HT1080 (cell line): ENCODE results near the gene PAQR6. TPM values are rescaled to one million over a fixed set of nuclear protein-coding genes. Genes with fewer than 3 reads are reported as not detected.

Experiments used
- DNase-seq: peaks from one replicate; pipeline ENCODE4 v3.0.0-alpha.2; 2015; ENCODE audit warnings: low read depth
- polyA plus RNA-seq, 2 experiments: library from polyadenylated mRNA; depleted of rRNA; stranded (reverse); fragments of >200 nt; gene quantifications; 2 replicates each; pipeline ENCODE4 v1.2.3, GENCODE V29; 2015
- total RNA-seq: library from RNA; depleted of rRNA; stranded (reverse); fragments of >200 nt; shearing (Covaris generic); gene quantifications from 2 replicates; pipeline ENCODE4 v1.2.3, GENCODE V29; 2014; rRNA removed

PAQR6 gene, protein sequence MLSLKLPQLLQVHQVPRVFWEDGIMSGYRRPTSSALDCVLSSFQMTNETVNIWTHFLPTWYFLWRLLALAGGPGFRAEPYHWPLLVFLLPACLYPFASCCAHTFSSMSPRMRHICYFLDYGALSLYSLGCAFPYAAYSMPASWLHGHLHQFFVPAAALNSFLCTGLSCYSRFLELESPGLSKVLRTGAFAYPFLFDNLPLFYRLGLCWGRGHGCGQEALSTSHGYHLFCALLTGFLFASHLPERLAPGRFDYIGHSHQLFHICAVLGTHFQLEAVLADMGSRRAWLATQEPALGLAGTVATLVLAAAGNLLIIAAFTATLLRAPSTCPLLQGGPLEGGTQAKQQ
- 0.40 and 0.47 TPM in 2 replicates for total RNA-seq
- polyA plus RNA-seq (2015; cell fraction: cytosol; rRNA removed): 0.19 and 0.40 TPM in 2 replicates
- polyA plus RNA-seq (2015; cell fraction: nucleus; rRNA removed): 20.2 and 24.6 TPM in 2 replicates

DNA sequence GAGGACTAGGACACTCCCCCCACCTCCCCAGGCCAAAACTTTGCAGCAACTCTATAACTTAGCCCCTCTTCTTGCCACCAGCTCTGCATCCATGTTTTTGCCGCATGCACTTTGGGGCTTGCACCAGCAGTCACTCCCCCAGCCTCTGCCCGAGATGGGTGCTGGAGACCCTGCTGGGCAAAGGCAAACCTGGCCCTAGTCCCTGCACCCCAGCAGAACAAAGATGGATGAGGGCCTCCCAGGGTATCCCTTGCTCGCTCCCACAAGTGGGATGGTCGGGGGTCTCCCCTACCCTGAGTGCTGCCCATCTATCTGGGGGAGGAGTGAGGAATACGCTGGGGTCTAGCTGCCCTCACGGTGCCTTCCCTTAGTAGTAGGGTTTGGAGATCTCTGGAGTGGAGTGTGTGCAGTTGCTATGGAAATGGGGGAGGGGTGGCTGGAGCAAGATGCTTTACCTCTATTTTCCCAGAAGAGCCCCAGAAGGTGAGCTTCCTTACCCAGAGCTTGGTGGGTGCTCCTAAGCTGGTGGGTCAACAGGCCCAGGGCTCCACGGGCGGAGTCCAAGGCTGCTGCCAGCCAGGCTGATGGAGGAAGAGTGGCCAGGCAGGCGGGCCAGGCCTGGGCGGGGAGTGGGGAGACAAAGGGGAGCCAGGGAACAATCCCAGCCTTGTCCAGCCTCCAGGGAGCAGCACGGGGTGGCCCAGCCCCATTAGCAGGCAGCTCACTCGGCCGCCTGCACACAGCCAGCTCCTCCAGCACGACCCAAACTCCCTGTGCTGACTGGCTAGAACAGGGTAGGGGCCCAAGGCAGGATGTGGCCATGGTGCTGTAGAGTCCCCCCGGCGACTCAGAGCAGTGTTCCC is at the start of gene PAQR6:
Gene PAQR6 (minus strand): TSS at position 597 of the 863 bp plus-strand sequence. CDS start 1,325 bp downstream, outside the sequence.
- DNase-seq: peak; percentile 25

DNA sequence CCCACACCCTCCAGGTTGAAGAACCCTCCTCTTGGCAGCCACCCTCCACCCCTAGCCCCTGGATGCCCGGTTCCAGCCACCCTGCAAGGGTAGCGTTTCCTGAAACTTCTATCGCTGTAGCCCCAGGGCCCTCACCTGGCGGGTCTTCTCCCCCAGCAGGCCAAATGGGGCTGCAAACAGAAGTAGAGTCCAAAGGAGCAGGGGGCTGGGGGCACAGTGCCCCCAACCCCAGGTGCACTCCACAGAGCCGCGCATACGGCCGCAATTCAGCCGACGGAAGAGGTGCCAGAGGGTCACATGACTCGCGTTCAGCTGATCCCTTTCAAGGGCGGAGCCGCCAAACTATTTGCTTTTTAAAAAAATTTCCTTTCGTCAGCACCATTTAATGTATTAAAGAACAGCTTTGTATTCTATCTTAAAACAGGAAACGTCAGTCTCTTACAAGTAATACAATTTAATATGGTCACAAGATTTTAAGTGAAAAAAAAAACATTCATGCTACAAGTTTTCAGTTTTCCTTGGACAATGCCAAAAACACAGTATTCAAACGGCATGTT is 47.6 kb upstream of the PAQR6 start, which contains the start of gene GLMP:
Gene GLMP (minus strand): TSS at position 289 of the 557 bp plus-strand sequence. CDS start 34 bp downstream, at position 255.
- peak; percentile 41 for DNase-seq

DNA sequence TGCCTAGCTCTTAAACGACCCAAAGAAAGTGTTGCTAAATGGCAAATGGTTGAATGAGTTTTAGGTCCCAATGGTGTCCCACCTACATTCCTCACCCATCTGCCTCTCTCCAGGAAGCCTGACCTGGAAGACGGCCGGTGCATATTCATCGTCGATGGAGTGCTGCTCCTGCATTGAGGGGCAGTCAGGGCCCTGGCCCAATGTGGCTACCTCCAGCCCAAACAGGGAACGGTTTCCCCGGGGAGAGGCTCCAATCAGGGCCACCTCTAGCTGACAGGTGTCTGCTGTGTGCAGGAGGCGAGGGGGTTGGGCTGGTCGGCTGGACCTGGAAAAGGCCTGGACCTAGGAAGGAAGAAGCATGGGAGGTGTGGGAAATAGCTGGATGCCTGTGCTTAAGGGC is 46.0 kb upstream of the PAQR6 start:
- no peak for DNase-seq

DNA sequence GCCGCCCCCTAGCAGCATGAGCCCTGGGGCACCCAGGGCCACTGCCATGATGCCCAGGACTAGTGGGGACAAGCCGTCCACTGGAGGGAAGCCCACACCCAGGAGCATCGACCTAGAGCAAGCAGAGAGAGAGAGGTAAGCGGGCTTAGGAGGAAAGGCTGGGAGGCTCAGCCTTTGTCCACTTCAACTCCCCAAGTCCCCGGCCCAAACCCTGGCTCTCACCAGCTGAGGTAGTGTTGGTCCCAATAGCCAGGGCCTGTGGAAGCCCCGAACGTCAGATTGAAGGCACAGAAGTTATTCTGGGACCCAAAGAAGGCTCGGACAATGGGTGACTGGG is 45.2 kb upstream of the PAQR6 start:
- DNase-seq: no peak

DNA sequence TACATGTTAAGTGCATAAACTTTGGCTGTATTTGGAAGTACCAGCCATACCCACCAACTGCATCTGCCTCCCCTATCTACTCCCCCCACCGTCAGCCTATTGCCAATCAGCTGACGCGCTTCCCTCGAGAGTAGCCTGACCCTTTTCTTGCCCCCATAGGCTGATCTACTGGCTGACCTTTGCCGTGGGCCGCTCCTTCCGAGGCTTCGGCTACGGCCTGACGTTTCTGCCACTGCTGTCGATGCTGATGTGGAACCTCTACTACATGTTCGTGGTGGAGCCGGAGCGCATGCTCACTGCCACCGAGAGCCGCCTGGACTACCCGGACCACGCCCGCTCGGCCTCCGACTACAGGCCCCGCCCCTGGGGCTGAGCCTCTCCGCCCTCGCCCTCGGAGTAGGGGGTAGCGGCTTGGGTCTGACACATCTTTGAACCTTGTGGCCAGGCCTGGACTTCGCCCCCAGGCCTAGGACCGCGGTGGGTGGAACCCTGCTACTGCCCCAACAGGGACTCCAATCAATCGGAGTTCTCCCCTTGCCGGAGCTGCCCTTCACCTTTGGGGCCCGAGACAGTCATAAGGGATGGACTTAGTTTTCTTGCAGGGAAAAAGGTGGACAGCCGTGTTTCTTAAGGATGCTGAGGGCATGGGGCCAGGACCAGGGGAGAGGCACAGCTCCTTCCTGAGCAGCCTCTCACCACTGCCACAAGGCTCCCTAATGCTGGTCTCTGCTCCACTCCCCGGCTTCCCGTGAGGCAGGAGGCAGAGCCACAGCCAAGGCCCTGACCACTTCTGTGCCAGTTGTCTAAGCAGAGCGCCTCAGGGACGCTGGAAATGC is 43.6 kb upstream of the PAQR6 start:
- peak; percentile 45 for DNase-seq

DNA sequence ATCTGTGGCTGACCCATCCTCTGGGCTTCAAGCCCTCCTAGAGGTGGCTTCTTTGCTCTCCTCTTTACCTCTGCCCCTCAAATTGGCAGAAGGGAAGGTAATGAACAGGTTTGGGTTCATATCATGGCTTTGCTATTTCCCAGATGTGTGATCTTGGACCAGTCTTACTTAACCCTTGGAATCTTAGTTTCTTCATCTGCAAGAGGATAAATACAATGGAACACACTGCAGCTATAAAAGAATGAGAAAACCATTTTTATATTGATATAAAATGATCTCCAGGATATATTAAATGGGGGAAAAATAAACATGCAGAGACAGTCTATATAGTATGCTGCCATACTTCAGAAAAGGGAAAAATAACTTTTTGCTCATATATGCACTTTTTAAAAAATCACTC is 42.0 kb upstream of the PAQR6 start:
- DNase-seq: no peak

DNA sequence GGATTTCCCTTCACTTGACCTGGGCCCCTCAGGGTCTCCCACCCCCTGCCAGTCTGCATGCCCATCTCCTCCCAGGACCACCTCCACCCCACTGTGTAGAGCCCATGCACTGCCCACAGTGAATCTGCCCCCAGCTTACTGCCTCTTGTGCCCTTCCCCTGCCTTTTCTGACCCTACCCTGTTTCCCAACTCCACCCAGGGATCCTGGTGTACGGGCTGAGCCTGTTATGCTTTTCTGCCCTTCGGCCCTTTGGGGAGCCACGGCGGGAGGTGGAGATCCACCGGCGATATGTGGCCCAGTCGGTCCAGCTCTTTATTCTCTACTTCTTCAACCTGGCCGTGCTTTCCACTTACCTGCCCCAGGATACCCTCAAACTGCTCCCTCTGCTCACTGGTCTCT is 38.2 kb upstream of the PAQR6 start:
- DNase-seq: no peak

DNA sequence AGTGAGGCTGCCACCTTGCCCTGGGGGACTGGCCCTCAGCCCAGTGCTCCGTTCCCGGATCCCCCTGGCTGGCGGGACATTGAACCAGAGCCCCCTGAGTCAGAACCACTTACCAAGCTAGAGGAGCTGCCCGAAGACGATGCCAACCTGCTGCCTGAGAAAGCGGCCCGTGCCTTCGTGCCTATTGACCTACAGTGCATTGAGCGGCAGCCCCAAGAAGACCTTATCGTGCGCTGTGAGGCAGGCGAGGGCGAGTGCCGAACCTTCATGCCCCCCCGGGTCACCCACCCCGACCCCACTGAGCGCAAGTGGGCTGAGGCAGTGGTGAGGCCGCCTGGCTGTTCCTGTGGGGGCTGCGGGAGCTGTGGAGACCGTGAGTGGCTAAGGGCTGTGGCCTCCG is 37.6 kb upstream of the PAQR6 start:
- no peak for DNase-seq

DNA sequence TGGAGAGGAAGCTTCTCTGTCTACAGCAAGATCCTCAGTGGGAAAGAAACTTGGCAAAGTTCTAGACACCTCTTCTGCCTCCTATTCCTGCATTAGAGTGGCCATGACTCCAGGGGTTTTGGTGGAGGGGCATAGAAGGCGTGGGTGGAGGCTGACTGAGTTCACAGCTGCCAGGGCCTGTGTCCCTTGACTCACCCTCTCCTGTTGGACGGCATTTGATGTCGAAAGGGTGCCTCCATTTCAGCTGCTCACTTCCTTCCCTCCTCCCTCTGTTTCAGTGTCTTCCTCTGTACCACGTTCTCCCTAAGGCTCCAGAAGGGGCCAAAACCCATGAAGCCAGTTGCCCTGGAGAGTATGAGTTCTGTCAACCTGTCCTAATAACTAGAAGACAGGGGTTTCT is 36.9 kb upstream of the PAQR6 start:
- no peak for DNase-seq

DNA sequence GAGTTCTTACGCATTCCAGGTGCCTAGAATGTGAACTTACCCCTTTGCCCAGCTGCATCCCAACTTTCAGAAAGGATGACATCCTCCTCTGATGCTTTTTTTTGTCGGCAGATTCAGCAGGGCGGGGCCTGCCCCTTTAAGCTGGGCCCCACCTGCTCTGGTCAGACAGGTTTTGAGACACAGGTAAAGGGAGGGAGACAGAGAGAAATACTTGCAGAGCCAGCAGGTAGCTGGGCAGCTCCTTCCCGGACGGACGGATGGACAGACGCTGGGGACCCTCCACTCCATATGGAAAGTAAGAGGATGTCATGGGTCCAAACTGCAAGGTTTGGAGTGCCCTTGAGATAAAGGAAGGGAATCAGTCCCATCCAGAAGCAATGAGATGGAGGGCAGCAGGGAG is 36.3 kb upstream of the PAQR6 start, which contains the start of gene TMEM79:
Gene TMEM79 (plus strand): TSS at position 214 of the 400 bp plus-strand sequence. CDS start 902 bp downstream, outside the sequence.
- no peak for DNase-seq

DNA sequence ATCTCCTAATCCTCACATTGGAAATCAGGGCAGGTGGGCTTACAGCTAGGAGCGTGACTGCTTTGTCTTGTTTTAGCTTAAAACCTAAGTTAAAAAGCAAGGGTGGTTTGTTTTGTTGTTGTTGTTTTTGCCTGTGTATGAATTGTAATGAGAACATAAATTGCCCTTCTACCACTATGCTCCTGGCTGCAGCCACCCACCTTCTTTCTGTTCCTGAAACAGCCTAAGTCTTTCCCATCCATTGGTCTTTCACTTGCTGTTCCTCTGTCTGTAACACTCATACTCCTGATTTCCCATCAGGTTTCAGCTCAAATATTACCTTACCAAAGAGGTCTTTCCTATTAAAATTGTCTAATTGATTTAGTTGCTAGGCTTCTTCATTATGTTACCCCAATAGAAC is 35.7 kb upstream of the PAQR6 start:
- DNase-seq: no peak

DNA sequence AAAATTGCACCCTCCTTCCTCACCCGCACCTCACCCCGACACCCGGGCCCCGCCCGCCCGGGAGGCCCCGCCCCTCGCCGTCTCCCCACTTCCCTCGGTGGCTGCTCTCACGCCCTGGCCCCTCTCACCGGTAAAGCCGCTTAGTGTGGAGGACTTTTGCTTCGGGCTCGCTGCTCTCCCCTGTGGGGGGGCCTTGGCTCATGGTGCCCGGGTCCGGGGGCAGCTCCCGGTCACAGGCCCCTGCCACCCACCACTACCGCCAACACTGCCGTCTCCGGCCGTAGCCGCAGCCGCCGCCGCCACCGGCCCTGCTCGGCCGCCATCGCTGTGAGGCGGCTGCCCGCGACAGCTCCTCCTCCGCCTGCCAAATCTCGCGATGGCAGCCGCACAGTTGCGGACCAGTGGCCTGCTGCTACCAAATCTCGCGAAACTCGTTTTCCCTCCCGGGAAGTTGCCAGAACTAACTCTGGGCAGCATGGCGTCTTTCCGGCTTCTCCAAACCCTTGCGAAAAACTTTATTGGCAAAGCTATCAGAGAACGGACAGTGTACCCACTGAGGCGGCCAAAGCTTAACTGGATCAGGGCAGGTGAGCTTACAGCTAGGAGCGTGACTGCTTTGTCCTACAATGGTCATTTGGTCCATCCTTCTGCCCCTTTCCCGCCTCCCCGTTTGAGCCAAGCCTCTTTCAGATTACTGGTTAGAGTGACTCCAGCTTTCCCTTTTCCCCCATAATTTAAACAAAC is 34.8 kb upstream of the PAQR6 start, which contains the start of gene SMG5:
Gene SMG5 (minus strand): TSS at position 347 of the 744 bp plus-strand sequence. CDS start 145 bp downstream, at position 202.
- DNase-seq: peak; percentile 94

DNA sequence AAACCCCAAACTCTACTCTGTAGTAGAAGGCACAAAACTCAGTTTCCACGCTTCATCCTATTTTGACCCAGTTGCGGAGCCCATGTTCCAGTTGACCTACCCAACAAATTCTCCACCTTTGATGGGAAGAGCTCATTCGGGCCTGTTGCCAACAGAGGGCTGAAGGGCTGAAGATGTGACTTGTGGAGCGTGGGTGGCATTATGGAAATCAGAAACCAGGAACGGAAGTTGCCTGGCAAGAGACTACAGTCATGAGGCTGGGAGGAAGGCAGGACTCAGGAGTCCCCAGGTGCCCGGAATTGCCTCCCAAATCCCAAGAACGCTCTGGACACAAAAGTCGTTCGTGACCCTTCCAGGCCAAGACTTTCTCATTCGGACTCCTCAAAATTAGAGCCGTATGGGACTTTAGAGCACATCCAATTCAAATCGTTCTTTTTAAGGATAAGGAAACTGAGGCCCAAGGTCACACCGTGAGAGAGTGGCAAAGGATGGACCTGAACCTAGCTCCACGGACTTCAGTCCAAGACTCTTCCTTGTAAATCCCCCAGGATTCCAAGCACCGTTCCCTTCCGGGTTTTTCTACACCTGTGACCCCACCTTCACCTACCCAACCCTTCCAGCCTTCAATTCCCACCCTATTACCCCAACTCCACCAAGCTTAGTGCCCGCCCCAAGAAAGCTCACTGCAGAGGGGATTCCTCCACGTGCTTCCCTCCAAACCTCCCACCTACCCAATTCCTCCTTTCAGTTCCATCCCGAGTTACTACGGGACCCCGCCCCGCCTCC is 34.0 kb upstream of the PAQR6 start:
- DNase-seq: no peak

DNA sequence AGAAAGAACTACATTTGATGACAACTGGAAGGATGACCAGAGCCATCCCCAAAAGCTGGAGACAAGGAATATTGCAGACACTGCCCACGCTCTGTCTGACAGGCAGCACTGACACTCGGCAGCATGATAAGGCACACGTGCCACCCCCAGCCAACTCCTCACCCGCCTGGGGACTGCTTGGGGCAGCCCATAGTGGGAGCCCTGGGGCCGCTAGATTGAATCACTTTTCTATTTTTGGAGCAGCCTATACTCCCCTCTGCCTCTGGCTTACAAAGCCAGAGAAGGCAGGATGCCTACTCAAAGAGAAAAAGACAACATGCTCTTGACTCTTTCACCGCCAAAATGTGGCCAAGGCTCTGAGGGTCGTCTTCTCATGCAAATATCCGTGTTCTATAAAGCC is 33.4 kb upstream of the PAQR6 start:
- peak; percentile 66 for DNase-seq

DNA sequence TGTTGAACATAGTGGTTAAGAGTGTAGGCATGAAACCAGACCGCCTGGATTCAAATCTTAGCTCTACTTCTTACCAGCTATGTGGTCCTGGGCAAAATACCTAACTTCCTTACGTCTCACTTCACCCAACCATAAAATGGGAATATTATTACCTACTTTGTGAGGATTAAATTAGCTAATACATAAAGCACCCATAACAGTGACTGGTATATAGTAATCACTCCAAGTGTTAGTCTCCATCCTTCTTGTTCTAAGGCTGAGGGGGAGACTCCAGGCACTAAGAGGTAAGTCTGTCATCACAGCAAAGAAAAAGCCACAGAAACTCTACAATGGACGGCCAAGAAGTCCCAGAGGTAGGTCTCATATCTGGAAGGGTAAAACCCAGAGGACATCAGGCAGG is 32.0 kb upstream of the PAQR6 start:
- no peak for DNase-seq

DNA sequence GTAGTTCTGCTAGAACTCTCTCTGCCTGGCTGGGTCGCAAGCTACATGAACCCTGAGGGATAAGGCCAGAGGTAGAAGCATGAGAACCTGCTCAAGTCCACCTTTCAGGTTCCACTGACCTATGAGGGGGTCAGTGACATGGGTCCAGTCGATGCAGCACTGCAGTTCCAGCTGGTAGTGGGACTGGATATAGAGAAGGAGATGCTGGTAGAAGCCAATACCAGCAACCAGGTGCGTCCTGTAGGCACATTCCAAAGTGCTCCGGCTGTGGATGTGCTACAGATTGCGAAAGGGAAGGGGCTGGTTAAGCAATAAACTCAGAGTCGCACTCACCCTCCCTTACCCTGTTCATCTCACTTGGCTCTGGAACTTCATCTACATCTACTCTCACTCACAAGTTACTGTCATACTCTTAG is 29.1 kb upstream of the PAQR6 start:
- DNase-seq: no peak

DNA sequence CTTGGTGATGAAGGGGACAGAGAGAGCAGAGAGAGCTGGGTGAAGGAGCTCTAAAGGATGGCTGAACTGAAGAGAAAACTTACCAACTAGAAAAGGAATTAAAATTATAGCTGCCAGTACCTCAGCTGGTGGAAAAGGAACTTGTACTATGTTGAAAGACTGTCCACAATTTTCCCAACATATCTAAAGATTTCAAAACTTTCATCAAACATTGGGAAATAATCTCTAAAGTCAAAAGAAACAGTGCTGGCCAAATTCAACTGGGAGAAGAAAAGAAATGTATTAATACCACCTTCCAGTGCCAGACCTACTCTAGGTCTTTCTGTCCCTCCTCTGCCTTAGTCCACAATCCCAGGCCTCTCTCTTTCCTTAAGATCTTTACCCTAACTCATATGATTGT is 28.7 kb upstream of the PAQR6 start:
- no peak for DNase-seq

DNA sequence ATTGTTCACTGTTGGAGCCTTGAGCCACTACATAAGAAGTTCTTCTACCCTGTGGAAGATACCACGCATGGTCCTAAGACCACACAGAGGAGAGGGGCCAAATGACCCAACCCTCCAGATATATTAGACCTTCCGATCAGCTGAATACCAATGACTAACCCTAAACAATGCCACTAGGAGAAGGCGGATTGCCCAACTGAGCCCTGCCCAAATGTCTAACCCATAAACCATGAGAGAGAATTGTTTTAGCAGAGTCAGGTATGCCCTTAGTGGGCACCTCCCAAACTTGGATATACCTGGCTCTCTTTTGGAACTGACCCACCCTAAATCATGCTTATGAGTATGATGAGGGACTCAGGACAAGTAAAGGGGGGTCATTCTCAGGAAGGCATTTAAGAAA is 22.5 kb upstream of the PAQR6 start:
- no peak for DNase-seq

DNA sequence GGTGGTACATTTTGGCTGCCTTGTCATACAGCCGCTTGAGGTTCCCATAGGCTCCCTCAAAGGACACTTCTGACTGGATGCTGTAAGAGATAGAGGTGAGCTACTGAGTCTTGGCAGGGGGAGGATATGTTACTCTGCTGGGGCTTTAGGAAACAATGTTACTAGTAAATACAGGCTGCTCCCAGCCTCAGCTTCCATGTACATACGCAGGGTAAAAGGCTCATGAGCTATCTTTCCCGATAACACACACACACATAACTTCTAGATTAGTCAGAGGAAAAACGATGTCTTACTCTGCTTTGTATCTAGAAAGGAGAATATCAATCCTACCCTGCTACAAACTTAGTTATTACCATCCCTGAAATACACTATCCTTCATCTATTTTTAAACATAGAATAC is 20.5 kb upstream of the PAQR6 start:
- no peak for DNase-seq
